NCI-H2107 treated with DMSO at 0.1 percent for 48 hours (cell line): ENCODE data around the gene MNAT1.

ENCODE experiments used
- DNase-seq: peaks from one replicate; lab custom pipeline; 2025; ENCODE audit not compliant: unreplicated experiment; lab: John Stamatoyannopoulos, UW

The MNAT1 gene

GRCh38 chr14:61019537-61019936, 285.0 kb downstream of the MNAT1 start:
- no peak for DNase-seq
